DMS153 (cell line): ENCODE results near the gene MVB12B.

Experiments
- DNase-seq: peaks from one replicate; lab custom pipeline; 2025; lab: John Stamatoyannopoulos, UW

MVB12B gene

DNA sequence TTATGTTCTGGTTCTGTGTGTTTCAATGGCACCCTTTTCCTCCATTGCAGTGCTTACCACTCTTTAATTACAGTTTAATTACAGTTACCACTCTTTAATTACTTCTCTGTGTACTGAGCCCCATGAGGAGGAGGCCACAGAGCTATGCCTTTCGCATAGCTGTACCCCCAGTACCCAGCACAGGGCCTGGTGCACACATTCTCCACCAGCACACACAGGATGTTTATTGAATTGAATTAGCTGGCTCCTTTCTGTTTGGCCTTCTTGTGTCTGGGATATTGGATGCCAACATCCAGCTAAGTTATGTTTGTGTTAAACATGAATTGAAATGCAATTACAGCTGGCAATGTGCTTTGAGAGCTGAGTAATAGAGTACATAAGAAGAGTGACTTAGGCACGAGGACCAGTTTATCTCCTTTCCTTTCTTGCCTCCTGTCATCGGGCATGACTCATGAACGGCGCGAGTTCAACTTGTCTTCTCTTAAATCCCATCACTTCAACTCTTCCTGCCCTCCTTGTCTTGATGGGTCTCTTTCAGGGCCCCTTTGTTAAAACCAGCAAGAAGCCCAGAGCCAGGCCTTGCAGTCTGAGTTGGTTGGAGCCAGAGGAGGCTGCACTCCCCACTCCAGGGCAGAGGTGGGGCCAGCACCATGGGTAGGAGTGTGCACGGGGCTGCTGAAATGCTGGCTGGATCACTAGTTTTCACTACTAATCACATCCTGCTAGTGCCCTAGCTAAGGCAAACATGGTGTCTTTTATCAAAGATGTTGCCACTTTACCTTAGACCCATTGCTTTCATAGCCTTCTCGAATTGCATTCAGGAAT lies 37.4 kb downstream of the MVB12B start:
- no peak for DNase-seq

DNA sequence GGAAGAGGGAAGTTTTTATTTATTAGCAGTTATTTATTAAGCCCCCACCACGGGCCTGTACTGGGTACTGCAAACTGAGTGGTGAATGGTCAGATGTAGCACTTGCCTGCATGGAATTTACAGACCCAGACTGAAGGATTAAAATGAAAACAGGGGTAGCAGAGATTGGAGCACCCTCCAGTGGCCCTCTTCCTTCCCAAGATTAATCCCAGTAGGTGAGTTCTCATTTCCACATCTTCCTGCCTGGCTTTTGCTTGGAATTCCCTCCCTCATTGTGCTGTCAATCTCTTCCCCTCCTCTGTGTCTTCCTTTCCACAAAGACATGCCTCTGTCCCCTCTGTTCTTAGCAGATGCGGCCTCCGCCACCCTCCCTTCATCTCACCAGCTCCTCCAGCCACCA lies 39.2 kb downstream of the MVB12B start:
- no peak for DNase-seq

DNA sequence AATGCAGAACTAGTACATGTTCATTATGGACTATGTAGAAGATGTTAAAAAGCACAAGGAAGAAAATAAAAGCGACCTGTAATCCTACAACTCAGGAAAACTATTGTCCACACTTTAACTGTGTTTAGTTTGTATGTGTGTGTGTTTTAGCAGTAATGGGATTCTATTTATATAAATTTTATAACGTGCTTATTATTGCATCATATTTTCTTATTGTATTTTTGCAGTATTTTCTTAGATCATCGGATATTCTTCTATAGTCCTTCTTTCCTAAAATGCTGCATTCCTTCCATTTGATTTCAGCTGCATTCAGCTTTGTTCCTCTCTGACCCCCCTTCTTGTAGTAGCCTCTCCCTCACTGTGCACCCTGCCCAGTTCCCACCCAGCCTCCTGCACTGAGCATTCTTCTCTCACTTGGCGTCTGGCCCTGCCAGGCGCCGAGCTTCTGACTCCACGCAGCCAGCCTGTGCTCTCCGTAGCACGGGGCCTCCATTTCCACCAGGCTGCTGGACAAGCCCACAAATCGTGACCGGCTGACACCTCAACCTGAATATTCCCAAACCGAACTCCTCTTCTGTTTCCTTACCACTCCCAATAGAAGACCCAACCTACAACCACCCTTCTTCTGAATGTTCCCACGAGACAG lies 39.9 kb downstream of the MVB12B start:
- DNase-seq, result no peak

DNA sequence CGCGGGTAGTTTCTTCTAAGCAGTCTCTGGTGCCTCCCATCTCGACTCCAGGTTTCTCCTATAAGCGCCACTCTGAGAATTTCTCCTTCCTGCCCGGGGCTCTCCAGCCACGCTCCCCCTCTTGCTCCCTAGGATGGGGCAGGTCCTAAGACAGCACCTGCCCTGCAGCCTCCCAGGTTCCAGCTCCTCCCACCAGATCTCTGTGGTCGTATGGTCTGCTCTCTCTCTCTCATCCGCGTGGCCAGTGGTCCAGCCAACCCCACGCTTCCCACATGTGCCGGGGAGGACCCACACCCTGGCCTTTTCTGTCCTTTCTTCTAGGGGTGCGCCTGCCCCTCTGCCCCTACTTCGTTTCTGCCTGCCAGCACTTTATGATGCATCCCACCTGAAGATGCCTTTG lies 40.5 kb downstream of the MVB12B start:
- DNase-seq, result no peak

DNA sequence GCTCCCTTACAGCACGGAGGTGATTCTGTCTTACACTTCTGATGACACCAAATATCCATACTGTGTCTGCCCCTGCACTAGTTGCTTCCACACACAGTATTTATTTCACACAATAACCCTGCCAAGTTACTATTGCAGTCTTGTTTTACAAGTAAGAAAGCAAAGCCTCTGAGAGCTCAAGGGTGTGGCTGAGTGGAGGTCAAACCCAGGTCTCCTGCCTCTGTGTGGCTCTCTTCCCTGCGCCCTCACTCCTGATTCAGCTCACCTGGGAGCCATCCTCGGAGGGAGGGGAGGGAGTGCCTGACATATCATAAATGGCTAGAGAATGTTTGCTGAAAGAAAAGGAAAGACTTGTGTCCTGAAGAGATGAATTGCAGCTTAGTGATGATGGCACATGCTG lies 41.0 kb downstream of the MVB12B start:
- DNase-seq, result no peak

DNA sequence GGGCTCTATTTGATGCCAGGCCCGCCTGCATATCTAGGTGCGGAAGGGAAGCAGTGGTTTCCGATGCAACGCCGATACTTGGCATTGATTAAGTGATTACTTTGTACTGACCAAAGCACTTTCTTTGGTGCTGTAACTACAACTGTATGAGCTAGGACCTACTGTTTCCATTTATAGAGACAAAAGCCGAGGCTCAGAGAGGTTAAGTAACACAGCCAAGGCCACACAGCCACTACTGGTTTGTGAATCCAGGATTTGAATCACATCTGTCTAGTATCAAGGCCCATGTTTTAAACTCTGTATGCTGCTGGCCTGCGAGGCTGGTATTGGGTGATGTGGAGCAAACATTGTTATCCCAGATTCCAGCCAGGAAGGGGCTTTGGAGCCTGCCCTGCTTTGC lies 41.4 kb downstream of the MVB12B start:
- DNase-seq, result no peak

DNA sequence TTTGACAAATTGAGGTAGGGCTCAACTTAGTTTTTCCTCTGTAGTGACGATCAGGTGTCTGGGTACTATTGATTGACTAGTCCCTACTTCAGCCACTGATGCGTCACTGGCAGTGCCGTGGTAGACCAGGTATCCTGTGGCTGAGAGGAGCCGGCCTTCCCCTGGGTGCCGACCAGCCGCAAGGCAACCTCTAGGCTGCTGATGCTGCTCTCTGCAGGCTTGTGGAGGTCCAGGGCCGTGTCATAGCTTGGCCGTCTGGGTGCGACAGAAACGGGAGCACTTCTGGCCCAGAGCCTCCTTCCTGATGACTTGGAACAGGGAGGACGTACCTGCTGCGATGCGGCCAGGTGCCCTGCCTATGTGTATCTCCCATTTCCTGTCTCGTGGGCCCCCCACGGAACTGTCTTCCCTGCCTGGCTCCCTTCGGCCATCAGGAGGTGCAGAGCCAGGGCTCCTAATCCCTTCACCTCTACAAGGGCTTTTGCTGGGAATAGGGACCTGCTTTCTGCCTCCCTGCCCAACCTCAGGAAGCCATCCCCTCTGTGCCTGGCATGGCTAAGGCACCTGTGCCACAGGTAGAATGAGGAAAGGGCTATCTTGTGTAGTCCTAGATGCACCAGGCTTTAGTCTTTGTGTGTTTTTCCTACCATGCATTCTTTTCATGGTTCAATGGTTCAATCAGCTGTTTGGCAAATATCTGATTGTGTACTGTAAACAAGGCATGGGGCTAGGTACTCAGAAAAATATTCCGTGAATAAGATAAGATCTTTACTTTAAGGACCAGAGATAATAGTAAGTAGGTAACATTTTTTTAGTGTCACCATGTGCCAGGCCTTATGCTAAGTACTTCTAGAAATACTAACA lies 44.6 kb downstream of the MVB12B start:
- no peak for DNase-seq

DNA sequence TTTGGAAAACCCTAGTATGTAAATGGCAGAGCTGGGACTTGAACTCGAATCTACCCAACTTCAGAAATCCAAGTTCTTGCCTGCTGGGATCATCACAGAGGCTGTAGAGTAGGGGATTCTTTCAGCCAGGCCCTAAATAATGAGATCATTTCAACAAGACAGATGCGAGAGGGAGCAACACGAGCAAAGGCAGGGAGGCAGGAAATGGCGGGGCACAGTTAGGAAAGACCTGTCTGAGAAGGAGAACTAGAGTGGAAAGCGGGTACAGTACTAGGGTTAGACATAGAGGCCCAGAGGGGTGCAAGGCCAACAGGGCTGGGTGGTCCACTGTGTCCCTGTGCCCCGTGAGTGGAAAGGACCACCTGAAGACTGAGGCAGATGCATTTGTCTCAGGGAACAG lies 46.1 kb downstream of the MVB12B start:
- DNase-seq, result no peak

DNA sequence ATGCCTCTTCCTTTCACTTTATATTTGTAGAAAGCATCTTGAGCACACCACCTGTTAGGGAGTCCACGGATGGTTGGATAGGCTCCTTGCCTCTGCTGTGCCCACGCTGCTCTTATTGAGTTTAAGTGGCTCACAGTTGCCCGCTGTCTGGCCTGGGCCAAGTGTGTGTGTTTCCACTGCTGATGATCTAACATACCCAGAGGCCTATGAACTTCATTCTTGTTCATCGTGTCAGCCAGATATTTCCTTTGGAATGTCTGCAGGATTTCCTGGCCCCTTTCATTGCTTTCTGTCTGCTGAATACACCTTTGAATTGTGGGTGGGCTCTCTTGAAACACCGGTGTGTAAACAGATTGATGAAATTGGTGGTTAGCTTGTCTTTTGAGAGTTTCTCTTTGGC lies 46.6 kb downstream of the MVB12B start:
- DNase-seq, result no peak

DNA sequence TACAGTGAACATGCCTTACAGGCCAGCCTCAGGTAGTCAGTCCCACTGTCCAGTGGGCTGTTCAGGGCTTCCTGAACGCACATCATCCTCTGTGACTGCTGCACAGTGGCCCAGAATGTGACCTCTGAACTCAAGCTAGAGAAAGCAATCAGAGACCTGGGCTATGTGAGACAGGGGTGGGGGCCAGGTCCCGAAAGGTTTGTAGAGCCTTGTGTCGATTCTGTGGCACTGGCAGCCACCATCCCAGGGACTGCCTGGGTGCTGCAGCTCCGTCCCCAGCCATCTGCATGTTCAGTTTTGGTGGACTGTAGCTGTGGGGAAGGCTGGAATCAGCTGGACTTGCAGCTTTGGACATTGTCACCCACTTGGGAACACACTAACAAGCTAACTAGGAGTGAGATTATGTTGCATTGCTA lies 47.7 kb downstream of the MVB12B start:
- no peak for DNase-seq

DNA sequence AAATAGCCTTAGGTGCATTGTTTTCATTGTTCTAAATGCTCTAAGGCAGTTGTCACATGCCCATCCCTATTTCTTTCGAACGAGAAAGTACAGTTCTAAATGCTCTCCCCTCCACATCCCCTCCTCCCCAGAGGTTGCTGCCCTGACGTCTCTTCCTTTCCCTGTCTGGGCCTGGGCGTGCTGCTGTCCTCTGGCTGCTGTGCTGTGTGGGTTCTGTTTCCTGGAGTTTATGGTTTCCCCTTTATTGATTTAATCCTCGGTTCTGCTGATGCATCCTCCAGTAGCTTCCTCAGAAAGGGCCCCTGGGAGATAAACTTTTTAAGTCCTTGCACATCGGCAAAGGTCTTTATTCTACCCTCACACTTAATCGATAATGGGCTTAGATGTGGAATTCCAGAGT lies 48.8 kb downstream of the MVB12B start:
- DNase-seq, result peak; percentile 4

DNA sequence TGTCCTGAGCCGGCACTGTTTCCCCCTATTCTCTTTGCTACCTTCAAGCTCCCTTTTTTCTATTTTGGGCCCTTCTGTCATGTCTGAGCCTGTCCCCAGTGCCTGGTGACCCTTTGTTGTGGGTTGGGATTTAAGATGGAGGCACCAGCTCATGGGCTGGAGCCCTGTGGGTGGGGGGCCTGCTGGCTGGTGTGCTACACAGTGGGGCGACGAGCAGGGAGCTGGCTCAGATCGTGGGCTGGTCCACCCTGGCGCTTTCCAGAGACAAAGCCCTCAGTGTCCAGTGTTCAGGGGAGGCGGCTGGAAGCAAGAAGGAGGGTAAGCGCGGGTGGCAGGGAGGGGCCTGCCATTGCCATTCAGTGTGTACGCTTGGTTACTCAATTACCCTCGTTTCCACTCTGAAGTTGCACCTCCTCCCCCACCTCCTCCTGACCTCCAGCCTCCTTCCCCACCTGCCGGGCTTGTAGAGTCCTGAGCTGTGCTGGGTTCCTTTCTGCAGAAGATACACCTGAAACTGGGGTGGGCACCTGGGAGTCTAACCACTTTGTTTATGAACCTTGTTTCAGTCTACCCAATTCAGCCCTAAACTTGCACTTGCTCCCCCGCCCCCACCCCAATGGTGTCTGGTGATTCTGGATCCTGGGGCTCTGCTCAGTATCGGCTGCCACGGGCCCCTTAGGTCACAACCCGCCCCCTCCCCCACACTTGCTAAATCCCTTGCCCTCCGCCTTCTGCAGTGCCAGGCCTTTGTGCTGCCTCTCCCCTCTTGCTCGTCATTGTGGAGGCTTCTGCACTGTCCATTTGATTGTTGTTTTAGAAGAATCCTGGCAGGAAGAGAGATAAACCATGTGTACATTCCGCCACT lies 49.9 kb downstream of the MVB12B start:
- peak; percentile 13 for DNase-seq

DNA sequence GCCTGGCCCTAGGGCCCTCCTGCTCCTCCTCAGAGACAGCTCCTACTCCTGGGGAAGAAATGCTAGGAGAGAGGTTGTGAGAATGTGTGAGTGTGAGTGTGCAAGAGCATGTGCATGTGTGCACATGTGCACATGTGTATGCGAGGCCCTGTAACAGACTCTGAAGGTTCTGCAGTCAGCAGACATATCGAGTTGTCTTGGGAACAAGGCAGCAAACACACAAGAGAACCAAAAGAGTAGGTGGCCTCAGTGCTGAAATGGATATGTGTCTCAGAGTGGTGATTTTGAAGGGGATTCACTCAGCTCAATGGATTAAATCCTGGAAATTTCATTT lies 50.5 kb downstream of the MVB12B start:
- no peak for DNase-seq

DNA sequence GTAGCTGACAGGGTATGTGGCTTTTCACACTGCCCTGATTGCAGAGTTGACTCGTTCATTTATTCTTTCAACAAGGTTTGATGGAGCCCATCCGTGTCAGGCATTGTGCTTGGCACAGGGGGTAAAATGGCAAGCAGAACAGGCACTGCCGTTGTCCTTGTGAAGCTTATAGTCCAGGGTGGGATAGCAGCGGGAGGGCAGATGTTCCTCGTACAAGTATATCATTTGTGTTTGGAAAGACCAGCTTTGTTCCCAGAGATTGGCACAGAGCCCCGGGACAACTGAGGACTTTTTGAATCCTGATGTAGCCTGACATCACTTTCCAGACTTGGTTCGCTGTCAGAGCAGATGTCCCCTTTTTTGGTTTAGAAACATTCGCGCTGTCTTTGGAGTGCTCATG lies 50.9 kb downstream of the MVB12B start:
- DNase-seq, result no peak

DNA sequence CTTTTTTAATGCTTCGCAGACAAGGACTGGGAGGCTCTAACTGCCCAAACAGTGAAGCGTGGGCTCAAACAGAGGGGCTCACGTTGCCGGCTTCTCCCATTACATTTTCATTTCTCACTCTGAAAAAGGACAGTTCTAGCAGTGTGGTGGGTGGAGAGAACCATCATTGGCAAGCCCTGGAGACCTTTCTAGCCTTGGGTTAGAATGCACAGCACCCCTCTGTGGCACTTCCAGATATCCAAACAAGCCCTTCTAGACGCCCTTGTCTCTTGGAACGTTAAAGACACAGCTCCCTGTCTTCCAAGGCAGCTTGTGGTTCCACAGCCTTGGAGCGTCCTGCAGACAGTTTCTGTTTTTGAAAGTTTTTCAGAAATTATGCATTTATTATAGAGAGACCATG lies 52.1 kb downstream of the MVB12B start:
- no peak for DNase-seq

DNA sequence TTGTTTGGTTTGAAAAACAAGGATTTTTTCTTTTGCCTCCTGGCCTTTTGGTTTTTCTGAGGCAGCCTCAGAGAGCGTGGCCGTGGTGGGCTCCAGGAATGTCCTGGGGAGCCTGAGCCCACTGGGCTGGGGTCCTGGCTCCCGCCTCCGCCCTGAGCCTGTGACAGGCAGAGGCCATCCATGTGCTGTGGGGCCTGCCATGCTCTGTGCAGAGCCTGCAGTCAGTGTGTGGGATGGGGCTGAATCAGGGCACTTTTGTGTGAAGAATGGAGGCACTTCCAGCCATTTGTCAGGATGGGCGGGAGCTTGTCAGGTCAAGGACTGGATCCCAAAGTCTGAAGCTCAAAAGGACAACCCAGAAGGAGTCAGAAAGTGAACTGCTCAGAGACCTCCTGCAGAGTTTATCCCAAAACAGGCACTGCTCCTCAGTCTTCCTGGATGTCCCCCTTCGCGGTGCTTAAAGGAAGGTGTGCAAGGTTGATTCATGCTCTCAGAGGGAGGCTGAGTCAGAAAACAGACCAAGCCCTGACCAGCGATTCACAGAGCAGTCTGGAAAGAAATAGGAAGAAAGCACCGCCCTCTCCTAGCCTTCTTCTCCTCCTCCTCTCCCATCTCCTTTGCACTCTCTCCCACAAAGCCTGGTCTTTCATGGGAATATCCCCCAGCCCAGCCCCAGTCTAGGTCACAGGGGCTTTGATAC lies 53.2 kb downstream of the MVB12B start:
- DNase-seq, result no peak

DNA sequence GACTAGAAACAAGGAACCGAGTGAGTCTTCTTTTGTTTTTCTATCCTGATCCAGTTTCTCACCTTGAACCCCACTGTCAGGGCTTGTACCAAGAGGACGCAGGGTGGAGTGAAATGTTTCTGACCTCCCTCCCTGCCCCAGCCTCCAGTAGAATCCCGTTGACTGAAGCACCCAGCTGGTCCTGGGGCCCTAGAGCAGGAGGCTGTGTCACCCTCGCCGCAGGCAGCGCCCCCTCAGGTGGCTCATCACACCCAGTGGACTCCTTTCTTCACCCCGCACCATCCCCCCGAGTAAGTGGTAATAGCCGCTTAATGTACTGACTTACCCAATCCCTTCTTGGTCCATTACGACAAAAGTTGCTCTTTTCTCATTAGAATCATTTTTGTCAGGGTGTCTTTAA lies 53.8 kb downstream of the MVB12B start:
- DNase-seq, result no peak

DNA sequence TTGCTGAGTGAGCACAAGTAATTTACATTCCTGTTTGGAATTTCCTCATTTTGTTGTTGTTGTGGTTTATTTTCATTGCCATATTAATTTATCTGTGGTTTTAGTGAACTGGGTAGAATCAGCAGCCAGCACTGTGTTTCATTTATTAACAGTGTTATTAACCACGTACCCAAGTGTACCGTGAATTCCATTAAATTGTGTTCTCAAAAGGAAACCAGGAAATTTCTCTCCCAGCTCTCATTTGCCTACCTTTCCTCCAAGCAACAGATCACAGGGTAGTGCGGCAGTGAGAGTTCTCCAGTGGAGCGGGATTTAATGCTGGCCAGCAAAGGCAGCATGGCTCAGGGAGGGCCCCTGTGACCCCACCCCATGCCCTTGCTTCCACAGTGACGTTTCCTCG lies 54.6 kb downstream of the MVB12B start:
- no peak for DNase-seq

DNA sequence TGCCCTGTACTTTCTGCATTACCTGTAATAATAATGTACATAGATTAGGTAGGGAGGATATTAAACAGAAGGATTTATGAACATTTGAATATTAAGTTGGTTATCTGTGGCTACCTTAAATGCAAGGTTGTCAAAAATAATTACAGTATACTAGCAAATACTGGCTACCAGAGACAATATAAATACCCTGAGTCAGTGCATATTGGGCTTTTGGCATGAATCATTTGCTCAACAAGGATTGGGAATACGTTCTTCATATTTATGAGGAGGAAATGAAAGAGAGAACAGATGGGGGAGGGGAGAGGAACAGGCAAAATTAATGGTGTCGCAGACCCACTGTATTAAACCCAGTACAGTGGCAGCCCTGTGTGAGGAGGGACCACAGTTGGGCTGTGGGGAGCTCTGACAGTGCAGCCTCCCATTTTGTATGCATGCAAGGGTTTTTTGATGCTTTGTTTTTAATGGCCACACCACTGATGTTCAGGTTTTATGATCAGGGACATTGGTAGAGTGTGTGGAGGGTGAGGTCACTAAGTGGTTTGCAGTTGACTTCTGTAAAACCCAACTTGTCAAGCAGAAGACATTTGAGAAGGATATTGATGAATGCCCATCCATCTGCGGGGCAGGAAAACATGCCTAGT lies 56.9 kb downstream of the MVB12B start:
- DNase-seq, result no peak

DNA sequence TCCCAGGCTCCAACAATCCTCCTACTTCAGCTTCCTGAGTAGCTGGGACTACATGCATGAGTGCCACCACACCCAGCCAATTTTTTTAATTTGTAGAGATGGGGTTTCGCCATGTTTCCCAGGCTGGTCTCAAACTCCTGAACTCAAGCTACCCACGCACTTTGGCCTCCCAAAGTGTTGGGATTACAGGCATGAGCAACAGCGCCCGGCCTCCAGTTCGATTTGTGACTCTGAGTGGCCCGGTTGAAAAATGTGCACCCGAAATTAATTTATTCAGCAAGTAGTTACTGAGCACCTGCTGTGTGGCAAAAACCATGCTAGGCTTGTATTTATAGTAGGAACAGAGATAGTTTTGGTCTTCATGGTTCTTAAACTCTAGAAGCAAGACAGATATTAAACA lies 58.3 kb downstream of the MVB12B start:
- DNase-seq, result no peak

DNA sequence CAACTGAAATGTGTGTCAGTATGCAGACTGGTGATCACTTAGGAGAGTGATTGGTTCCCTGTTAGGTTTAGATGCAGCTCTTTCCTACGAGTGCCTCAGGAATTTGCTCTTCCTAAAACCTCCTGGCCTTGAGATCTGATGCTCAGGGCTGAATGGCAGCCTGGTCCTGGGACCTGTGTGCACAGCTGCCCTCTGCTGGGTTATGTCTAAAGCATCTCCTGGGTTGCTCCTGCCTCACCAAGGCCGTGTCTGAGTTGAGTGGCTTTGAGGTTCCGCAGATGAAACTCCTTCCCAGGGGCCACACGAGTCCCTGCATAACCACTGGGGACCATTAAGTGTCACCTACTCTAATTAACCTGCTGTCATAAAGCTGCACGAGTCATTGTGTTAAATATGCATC lies 59.5 kb downstream of the MVB12B start:
- peak; percentile 14 for DNase-seq
